Fibroblast of villous mesenchyme (primary cell): ENCODE results near the gene KIF13A. TPM values are rescaled to one million over a fixed set of nuclear protein-coding genes. Genes with fewer than 3 reads are reported as not detected.

Experiments
- DNase-seq: peaks from one replicate; pipeline ENCODE4 v3.0.0-alpha.2; 2010; ENCODE audit warnings: low read depth
- H3K4me3 ChIP-seq: 2 replicates; pipeline ENCODE4 v1.5.1; 2011; ENCODE audit warnings: low read depth, mild to moderate bottlenecking, low read length
- CTCF ChIP-seq: IDR thresholded peaks from 2 replicates; pipeline ENCODE4 v1.5.1; 2012; ENCODE audit warnings: low read depth, mild to moderate bottlenecking, low read length; ENCODE audit not compliant: insufficient read depth
- total RNA-seq: library from RNA; depleted of rRNA; stranded (reverse); fragments of >200 nt; gene quantifications from 2 replicates; pipeline ENCODE4 v1.2.3, GENCODE V29; 2012

The KIF13A gene
- 49.2 and 53.8 TPM in 2 replicates for total RNA-seq

GRCh38 chr6:17987447-17987696, at the start of gene KIF13A:
KIF13A (minus strand) TSS chr6:17987635; CDS start chr6:17987463, 172 bp downstream.
- TF ChIP-seq CTCF = no peak
- DNase-seq = peak; percentile 44
- H3K4me3 ChIP-seq = peak within 1 kb of the TSS; percentile 85

- H3K4me3 ChIP-seq = no peak overlapping the region
- no peak for DNase-seq
- no peak for TF ChIP-seq CTCF
Observed at GRCh38 chr6:18036781-18037180, 49.3 kb upstream of the KIF13A start.

GRCh38 chr6:18035330-18035854, 48.0 kb upstream of the KIF13A start:
- no peak for DNase-seq
- H3K4me3 ChIP-seq = no peak overlapping the region
- no peak for TF ChIP-seq CTCF

- no peak overlapping the region for H3K4me3 ChIP-seq
- no peak for TF ChIP-seq CTCF
- DNase-seq = peak; percentile 14
Observed at GRCh38 chr6:18034798-18035202, 47.4 kb upstream of the KIF13A start.

GRCh38 chr6:18031680-18032256, 44.3 kb upstream of the KIF13A start:
- no peak for TF ChIP-seq CTCF
- DNase-seq = no peak
- H3K4me3 ChIP-seq = no peak overlapping the region

GRCh38 chr6:18031189-18031588, 43.8 kb upstream of the KIF13A start:
- no peak overlapping the region for H3K4me3 ChIP-seq
- TF ChIP-seq CTCF = no peak
- no peak for DNase-seq

- H3K4me3 ChIP-seq = no peak overlapping the region
- DNase-seq = no peak
- TF ChIP-seq CTCF = no peak
Observed at GRCh38 chr6:18028332-18028731, 40.9 kb upstream of the KIF13A start.
